OCI-LY3 (cell line): ENCODE results near the gene SLC12A8.

ENCODE experiments used
- EZH2phosphoT487 ChIP-seq: fragments of 200-600 bp; shearing (Covaris generic); IDR thresholded peaks from 2 replicates; pipeline ENCODE4 v1.6.1; 2018; ENCODE audit warnings: antibody characterized with exemption, mixed run types, low read depth
- TF ChIP-seq, protein P1 (sequence below): fragments of 200-600, 300-600 bp; sonication (generic); IDR thresholded peaks from 2 replicates; pipeline ENCODE4 v1.5.1; 2014; ENCODE audit warnings: antibody characterized with exemption, low read length, low read depth

GRCh38 chr3:125054062-125054448 is 158.5 kb downstream of the SLC12A8 start:
- TF ChIP-seq, protein P1, sequence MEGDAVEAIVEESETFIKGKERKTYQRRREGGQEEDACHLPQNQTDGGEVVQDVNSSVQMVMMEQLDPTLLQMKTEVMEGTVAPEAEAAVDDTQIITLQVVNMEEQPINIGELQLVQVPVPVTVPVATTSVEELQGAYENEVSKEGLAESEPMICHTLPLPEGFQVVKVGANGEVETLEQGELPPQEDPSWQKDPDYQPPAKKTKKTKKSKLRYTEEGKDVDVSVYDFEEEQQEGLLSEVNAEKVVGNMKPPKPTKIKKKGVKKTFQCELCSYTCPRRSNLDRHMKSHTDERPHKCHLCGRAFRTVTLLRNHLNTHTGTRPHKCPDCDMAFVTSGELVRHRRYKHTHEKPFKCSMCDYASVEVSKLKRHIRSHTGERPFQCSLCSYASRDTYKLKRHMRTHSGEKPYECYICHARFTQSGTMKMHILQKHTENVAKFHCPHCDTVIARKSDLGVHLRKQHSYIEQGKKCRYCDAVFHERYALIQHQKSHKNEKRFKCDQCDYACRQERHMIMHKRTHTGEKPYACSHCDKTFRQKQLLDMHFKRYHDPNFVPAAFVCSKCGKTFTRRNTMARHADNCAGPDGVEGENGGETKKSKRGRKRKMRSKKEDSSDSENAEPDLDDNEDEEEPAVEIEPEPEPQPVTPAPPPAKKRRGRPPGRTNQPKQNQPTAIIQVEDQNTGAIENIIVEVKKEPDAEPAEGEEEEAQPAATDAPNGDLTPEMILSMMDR = no peak
- TF ChIP-seq EZH2phosphoT487 = no peak
